Progenitor cell of endocrine pancreas (in vitro differentiated cells): ENCODE data around the gene SCRN1. TPM values are rescaled to one million over a fixed set of nuclear protein-coding genes. Genes with fewer than 3 reads are reported as not detected.

Experiments
- DNase-seq: peaks from one replicate; pipeline ENCODE4 v3.0.0; 2021; ENCODE audit warnings: low spot score; ENCODE audit not compliant: unreplicated experiment
- H3K27ac Mint-ChIP-seq: 2 replicates; pipeline ENCODE4 v1.8.0; 2021; ENCODE audit warnings: mild to moderate bottlenecking, moderate library complexity, mixed read lengths
- H3K27me3 Mint-ChIP-seq: 2 replicates; pipeline ENCODE4 v1.8.0; 2021; ENCODE audit warnings: mixed read lengths
- H3K36me3 Mint-ChIP-seq: 2 replicates; pipeline ENCODE4 v1.8.0; 2022; ENCODE audit warnings: mixed read lengths; ENCODE audit not compliant: insufficient read depth
- H3K4me1 Mint-ChIP-seq: 2 replicates; pipeline ENCODE4 v1.8.0; 2021; ENCODE audit warnings: low read depth, mixed read lengths
- H3K4me3 Mint-ChIP-seq: 2 replicates; pipeline ENCODE4 v1.8.0; 2021; ENCODE audit warnings: low read depth, mild to moderate bottlenecking, moderate library complexity, mixed read lengths
- H3K9me3 Mint-ChIP-seq: 2 replicates; pipeline ENCODE4 v1.8.0; 2021; ENCODE audit warnings: low read depth, mixed read lengths
- long read RNA-seq: library from polyadenylated mRNA; unstranded; transcript quantifications from one replicate; pipeline ENCODE4 v2.0.0, GENCODE V29; 2020
- total RNA-seq: library from RNA; stranded (reverse); gene quantifications from 2 replicates; pipeline ENCODE4 v1.2.1, GENCODE V29; 2021
- TF ChIP-seq, protein P1 (sequence below): fragments of 200-600 bp; sonication (generic); IDR thresholded peaks from one replicate; pipeline ENCODE4 v1.5.0; 2021; ENCODE audit warnings: antibody characterized with exemption, mild to moderate bottlenecking; ENCODE audit not compliant: unreplicated experiment

SCRN1 gene
- 53.4 and 60.4 TPM in 2 replicates for total RNA-seq
- long read RNA-seq, full-length matches to known transcripts, result 20 of 66 reads
- long read RNA-seq, partial matches to known transcripts, result 9 of 66 reads
- long read RNA-seq, other reads (novel, unspliced or antisense), result 37 of 66 reads

DNA sequence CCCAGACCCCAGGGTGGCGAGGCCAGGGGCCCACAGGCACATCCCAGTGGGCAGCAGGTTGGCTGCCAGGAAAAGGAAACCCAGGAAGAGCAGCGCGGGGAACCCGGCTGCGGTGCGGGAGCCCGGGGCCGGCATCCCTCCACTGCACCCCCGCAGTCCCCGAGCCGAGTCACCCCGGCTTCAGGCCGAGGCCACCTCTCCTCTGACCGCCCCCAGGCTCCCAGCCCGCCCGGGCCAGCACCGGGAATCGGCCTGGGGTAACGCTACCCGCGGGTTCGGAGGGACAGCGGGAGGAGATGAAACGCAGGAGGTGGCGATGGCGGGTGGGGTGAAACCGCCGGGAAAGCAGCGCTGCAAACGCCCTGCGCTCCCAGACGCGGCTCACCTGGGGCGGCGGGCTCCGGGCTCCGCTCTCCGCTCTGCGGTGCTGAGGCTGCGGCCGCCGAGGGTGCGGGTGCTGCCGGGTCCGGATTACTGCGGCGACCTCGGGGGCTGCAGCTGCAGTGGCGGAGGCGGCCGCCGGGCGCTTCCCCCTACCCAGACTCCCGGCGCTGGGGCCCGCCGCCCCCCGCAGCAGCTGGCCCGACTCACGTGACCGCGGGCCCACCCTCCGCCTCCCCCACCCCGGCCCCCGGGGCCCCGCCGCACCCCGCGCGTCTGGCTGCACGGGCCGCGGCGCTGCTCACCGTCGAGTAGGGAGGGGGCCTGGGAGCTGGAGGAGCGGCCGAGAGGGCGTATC lies at the start of gene SCRN1:
Gene SCRN1 (minus strand): TSS at position 545 of the 739 bp plus-strand sequence. CDS start 20,734 bp downstream, outside the sequence.
- TF ChIP-seq, protein P1, sequence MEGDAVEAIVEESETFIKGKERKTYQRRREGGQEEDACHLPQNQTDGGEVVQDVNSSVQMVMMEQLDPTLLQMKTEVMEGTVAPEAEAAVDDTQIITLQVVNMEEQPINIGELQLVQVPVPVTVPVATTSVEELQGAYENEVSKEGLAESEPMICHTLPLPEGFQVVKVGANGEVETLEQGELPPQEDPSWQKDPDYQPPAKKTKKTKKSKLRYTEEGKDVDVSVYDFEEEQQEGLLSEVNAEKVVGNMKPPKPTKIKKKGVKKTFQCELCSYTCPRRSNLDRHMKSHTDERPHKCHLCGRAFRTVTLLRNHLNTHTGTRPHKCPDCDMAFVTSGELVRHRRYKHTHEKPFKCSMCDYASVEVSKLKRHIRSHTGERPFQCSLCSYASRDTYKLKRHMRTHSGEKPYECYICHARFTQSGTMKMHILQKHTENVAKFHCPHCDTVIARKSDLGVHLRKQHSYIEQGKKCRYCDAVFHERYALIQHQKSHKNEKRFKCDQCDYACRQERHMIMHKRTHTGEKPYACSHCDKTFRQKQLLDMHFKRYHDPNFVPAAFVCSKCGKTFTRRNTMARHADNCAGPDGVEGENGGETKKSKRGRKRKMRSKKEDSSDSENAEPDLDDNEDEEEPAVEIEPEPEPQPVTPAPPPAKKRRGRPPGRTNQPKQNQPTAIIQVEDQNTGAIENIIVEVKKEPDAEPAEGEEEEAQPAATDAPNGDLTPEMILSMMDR, result peak; percentile 25
- H3K27ac Mint-ChIP-seq, result peak within 1 kb of the TSS; percentile 93
- H3K9me3 Mint-ChIP-seq, result peaks cover 6% of the 10 kb centered on the region
- H3K4me3 Mint-ChIP-seq, result peak within 1 kb of the TSS; percentile 79
- DNase-seq, result peak; percentile 57
- H3K4me1 Mint-ChIP-seq, result peaks cover 12% of the 10 kb centered on the region
- H3K36me3 Mint-ChIP-seq, result peaks cover 5% of the 10 kb centered on the region
- no peaks in the 10 kb centered on the region for H3K27me3 Mint-ChIP-seq

DNA sequence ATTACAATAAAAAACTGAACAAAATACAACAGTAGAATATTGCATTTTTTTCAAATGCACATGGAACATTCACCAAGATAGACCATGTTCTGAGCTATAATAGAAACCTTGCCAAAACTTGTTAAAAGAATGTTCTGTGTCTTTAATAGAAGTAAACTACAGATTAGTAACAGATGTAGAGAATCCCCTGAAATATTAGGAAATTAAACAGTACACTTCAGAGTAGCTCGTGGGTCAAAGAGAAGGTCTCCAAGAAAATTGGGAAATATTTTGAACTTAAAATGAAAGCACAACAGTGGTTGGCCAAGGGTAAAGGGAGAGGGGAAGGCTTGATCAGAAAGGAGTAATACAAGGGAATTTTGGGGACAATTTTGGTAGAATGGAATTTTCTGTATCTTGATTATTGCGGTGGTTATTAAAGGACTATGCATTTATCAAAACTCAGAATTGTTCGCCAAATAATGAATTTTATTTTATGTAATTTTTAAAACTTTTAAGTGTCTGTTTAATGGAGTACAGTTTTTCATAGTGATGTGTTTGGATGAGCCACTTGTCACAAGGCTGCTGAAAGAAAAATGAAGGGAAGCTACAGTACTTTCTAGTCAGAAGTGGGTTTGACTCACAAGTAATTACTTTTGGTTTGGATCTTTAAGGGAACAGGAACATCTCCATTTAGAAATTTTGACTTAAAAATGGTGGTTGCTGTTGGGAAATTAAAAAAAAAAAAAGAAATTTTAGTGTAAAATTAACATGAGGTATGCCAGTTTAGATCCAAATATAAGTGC lies 48.8 kb upstream of the SCRN1 start:
- H3K4me3 Mint-ChIP-seq, result no peak overlapping the region
- H3K27me3 Mint-ChIP-seq, result no peaks in the 10 kb centered on the region

DNA sequence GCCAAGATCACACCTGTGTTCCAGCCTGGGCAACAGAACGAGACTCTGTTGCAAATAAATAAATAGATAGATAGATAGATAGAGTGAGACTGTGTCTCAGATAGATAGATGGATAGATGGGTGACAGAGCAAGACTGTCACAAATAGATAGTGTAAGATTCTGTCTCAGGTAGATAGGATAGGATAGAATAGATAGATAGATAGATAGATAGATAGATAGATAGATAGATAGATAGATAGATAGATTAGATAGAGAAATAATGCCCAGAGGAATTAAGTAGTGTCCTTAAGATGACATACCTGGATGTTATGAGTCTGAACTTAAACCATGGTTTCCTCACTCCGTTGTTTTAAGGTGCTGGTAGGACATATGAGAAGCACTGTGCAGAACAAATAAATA lies 46.6 kb upstream of the SCRN1 start:
- DNase-seq, result no peak
- Mint-ChIP-seq H3K4me3 (no peak overlapping the region), H3K27me3 (no peaks in the 10 kb centered on the region), H3K4me1 (peaks cover 17% of the 10 kb centered on the region), H3K36me3 (peaks cover 11% of the 10 kb centered on the region), H3K9me3 (no peaks in the 10 kb centered on the region), H3K27ac (peak overlapping the region; percentile 49)
- TF ChIP-seq, protein P1, result no peak

More for the DNA sequence above, 48.8 kb upstream of the SCRN1 start:
- TF ChIP-seq, protein P1, result no peak
- H3K36me3 Mint-ChIP-seq, result peaks cover 20% of the 10 kb centered on the region
- H3K9me3 Mint-ChIP-seq, result no peaks in the 10 kb centered on the region
- H3K4me1 Mint-ChIP-seq, result peaks cover 19% of the 10 kb centered on the region
- DNase-seq, result no peak
- no peak overlapping the region for H3K27ac Mint-ChIP-seq

GRCh38 chr7:30034501-30034900 lies 44.9 kb upstream of the SCRN1 start:
- H3K36me3 Mint-ChIP-seq, result peaks cover 11% of the 10 kb centered on the region
- H3K4me3 Mint-ChIP-seq, result no peak overlapping the region
- TF ChIP-seq, protein P1, result no peak
- no peaks in the 10 kb centered on the region for H3K9me3 Mint-ChIP-seq
- no peak overlapping the region for H3K27ac Mint-ChIP-seq
- peaks cover 11% of the 10 kb centered on the region for H3K4me1 Mint-ChIP-seq
- DNase-seq, result no peak
- H3K27me3 Mint-ChIP-seq, result no peaks in the 10 kb centered on the region
